Epithelial cell of esophagus (primary cell): Measurements from ENCODE around the gene FOXP4.

Experiments
- DNase-seq: peaks from one replicate; pipeline ENCODE4 v3.0.0; 2010; ENCODE audit warnings: low read depth
- H3K4me3 ChIP-seq: 2 replicates; pipeline ENCODE4 v1.5.1; 2011; ENCODE audit warnings: mild to moderate bottlenecking, low read length, control low read depth
- CTCF ChIP-seq: IDR thresholded peaks from 2 replicates; pipeline ENCODE4 v1.5.1; 2011; ENCODE audit warnings: low read depth, mild to moderate bottlenecking, low read length, control low read depth, inconsistent platforms; ENCODE audit not compliant: insufficient read depth; ENCODE audit errors: missing control alignments

FOXP4 gene

GRCh38 chr6:41648921-41649320 lies 102.7 kb downstream of the FOXP4 start:
- no peak for DNase-seq
- TF ChIP-seq CTCF: no peak
- H3K4me3 ChIP-seq: no peak overlapping the region

GRCh38 chr6:41649596-41649995 lies 103.4 kb downstream of the FOXP4 start:
- no peak overlapping the region for H3K4me3 ChIP-seq
- TF ChIP-seq CTCF: no peak
- no peak for DNase-seq

- DNase-seq: no peak
- TF ChIP-seq CTCF: no peak
- H3K4me3 ChIP-seq: no peak overlapping the region
Observed at GRCh38 chr6:41650120-41650519, 103.9 kb downstream of the FOXP4 start.

- DNase-seq: no peak
Observed at GRCh38 chr6:41651246-41651961, 105.2 kb downstream of the FOXP4 start.

More at GRCh38 chr6:41651246-41651961, 105.2 kb downstream of the FOXP4 start:
- peak; percentile 5 for TF ChIP-seq CTCF
- H3K4me3 ChIP-seq: no peak overlapping the region
